Measurements from ENCODE around the gene FLT3LG.
"Not testable (repeated sequence)": the region's sequence is repeated elsewhere in the genome, so short reads cannot be mapped to it uniquely, and the experiment has no call there.

The FLT3LG gene

GRCh38 chr19:49463960-49464740 is 9.9 kb upstream of the FLT3LG start:
- no peak for DNase-seq

GRCh38 chr19:49465371-49465770 is 8.6 kb upstream of the FLT3LG start:
- DNase-seq = no peak

- no peak for DNase-seq
Observed at GRCh38 chr19:49468199-49468598, 5.8 kb upstream of the FLT3LG start.

GRCh38 chr19:49468746-49469447 is 5.1 kb upstream of the FLT3LG start:
- DNase-seq = peak; percentile 93

GRCh38 chr19:49469828-49470614 is 4.0 kb upstream of the FLT3LG start:
- no peak for DNase-seq

GRCh38 chr19:49470615-49470978 is 3.4 kb upstream of the FLT3LG start:
- DNase-seq = no peak

- DNase-seq = no peak
Observed at GRCh38 chr19:49472936-49473335, 1.1 kb upstream of the FLT3LG start.

GRCh38 chr19:49473501-49473867 is 531 bp upstream of the FLT3LG start:
- DNase-seq = not testable (repeated sequence)

GRCh38 chr19:49474542-49474924 is 518 bp downstream of the FLT3LG start:
- no peak for DNase-seq

GRCh38 chr19:49475191-49475917 is 1.3 kb downstream of the FLT3LG start:
- DNase-seq = no peak

GRCh38 chr19:49475995-49476880 is 2.2 kb downstream of the FLT3LG start:
- DNase-seq = no peak

GRCh38 chr19:49479975-49480628 is 6.1 kb downstream of the FLT3LG start:
- DNase-seq = no peak

- DNase-seq = no peak
Observed at GRCh38 chr19:49481020-49481683, 7.1 kb downstream of the FLT3LG start.

GRCh38 chr19:49486232-49486631 is 12.2 kb downstream of the FLT3LG start:
- DNase-seq = no peak

GRCh38 chr19:49486710-49487276 is 12.8 kb downstream of the FLT3LG start:
- no peak for DNase-seq

GRCh38 chr19:49487277-49488045 is 13.4 kb downstream of the FLT3LG start, which contains the start of gene RPL13A:
RPL13A (plus strand) TSS chr19:49487608; CDS start chr19:49487630, 22 bp downstream.
- peak; percentile 99 for DNase-seq

- DNase-seq = no peak
Observed at GRCh38 chr19:49488046-49488862, 14.2 kb downstream of the FLT3LG start.

- no peak for DNase-seq
Observed at GRCh38 chr19:49488863-49489537, 15.0 kb downstream of the FLT3LG start.
